Suppressor macrophage treated with lipopolysaccharide for 4 hours (primary cell): ENCODE data around the gene TNS1.

Source experiments
- DNase-seq: peaks from one replicate; pipeline ENCODE4 v3.0.0-alpha.2; 2020

The TNS1 gene

GRCh38 chr2:217753460-217754200 lies 249.2 kb downstream of the TNS1 start:
- no peak for DNase-seq

- no peak for DNase-seq
Observed at GRCh38 chr2:217752714-217753459, 249.9 kb downstream of the TNS1 start.

GRCh38 chr2:217751952-217752351 lies 250.8 kb downstream of the TNS1 start:
- no peak for DNase-seq

GRCh38 chr2:217751192-217751591 lies 251.6 kb downstream of the TNS1 start:
- DNase-seq: peak; percentile 6
